ENCODE measurements around the gene OR2A12. TPM values are rescaled to one million over a fixed set of nuclear protein-coding genes. Genes with fewer than 3 reads are reported as not detected.

Gene OR2A12
- polyA plus RNA-seq, 1 of the 3 experiments (the other 2 are of a cell fraction), result not detected

DNA sequence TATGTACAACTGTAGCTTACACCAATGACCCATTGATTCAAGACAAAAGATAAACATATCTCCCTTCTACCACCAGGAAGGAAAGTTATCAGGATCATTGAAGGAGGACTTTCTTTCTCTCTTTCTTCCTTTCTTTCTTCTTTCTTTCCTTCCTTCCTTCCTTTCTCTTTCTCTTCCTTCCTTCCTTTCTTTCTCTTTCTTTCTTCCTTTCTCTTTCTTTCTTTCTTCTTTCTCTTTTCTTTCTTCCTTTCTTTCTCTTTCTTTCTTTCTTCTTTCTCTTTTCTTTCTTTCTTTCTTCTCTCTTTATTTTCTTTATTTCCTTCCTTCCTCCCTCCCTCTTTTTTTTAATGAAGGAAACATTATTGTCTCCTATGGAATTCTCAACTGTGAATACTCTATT is 12.7 kb downstream of the OR2A12 start:
- DNase-seq, result no peak
- TF ChIP-seq RCOR1 (IDR thresholded peaks at IDR 0.05; ENCODE audit: low read length) (no peak), MEF2A (IDR thresholded peaks at IDR 0.05; ENCODE audit: borderline replicate concordance, low read depth) (no peak), EZH2phosphoT487 (IDR thresholded peaks at IDR 0.05; ENCODE audit: borderline replicate concordance, low read depth) (no peak), TCF12 (IDR thresholded peaks at IDR 0.05) (no peak), SMC3 (IDR thresholded peaks at IDR 0.05; ENCODE audit: low read depth, low read length) (no peak), TAF1 (IDR thresholded peaks at IDR 0.05; ENCODE audit: borderline replicate concordance, low read depth, low read length) (no peak), YY1 (IDR thresholded peaks at IDR 0.05; ENCODE audit: low read depth) (no peak), ELF1 (IDR thresholded peaks at IDR 0.05) (no peak), NFIC (IDR thresholded peaks at IDR 0.05; ENCODE audit: borderline replicate concordance) (no peak), REST (IDR thresholded peaks at IDR 0.05; ENCODE audit: low read depth, low read length) (no peak), CHD2 (IDR thresholded peaks at IDR 0.05; ENCODE audit: low read length, partially characterized antibody) (no peak), FOSL2 (IDR thresholded peaks at IDR 0.05; ENCODE audit: borderline replicate concordance, low read depth) (no peak), MXI1 (IDR thresholded peaks at IDR 0.05; ENCODE audit: low read depth, low read length) (no peak), USF2 (IDR thresholded peaks at IDR 0.05; ENCODE audit: borderline replicate concordance, low read depth, low read length) (no peak)
- TF ChIP-seq, protein P1, sequence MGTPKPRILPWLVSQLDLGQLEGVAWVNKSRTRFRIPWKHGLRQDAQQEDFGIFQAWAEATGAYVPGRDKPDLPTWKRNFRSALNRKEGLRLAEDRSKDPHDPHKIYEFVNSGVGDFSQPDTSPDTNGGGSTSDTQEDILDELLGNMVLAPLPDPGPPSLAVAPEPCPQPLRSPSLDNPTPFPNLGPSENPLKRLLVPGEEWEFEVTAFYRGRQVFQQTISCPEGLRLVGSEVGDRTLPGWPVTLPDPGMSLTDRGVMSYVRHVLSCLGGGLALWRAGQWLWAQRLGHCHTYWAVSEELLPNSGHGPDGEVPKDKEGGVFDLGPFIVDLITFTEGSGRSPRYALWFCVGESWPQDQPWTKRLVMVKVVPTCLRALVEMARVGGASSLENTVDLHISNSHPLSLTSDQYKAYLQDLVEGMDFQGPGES (IDR thresholded peaks at IDR 0.05; ENCODE audit: low read depth, low read length), result no peak
- TF ChIP-seq, protein P2, sequence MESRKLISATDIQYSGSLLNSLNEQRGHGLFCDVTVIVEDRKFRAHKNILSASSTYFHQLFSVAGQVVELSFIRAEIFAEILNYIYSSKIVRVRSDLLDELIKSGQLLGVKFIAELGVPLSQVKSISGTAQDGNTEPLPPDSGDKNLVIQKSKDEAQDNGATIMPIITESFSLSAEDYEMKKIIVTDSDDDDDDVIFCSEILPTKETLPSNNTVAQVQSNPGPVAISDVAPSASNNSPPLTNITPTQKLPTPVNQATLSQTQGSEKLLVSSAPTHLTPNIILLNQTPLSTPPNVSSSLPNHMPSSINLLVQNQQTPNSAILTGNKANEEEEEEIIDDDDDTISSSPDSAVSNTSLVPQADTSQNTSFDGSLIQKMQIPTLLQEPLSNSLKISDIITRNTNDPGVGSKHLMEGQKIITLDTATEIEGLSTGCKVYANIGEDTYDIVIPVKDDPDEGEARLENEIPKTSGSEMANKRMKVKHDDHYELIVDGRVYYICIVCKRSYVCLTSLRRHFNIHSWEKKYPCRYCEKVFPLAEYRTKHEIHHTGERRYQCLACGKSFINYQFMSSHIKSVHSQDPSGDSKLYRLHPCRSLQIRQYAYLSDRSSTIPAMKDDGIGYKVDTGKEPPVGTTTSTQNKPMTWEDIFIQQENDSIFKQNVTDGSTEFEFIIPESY (IDR thresholded peaks at IDR 0.05; ENCODE audit: borderline replicate concordance, low read depth), result no peak
- Histone ChIP-seq H3K9me2 (no peaks in the 10 kb centered on the region), H3K4me2 (no peak overlapping the region), H3K79me2 (ENCODE audit: insufficient read depth) (no peaks in the 10 kb centered on the region), H3K27me3 (ENCODE audit: insufficient read depth) (no peaks in the 10 kb centered on the region; the same call in 1 of the 2 replicates), H3K4me1 (ENCODE audit: control insufficient read depth in 1 of 2, insufficient read depth in 2 of 2, low read depth in 1 of 2, low read length in 1 of 2) (no peaks in the 10 kb centered on the region), H3K9ac (no peak overlapping the region), H3K36me3 (replicated peaks in 1 of 2; ENCODE audit: control insufficient read depth in 1 of 2, insufficient read depth in 2 of 2, low read length in 1 of 2) (no peaks in the 10 kb centered on the region), H3K9me3 (no peaks in the 10 kb centered on the region), H2AFZ (ENCODE audit: low read depth) (no peak overlapping the region), H3K4me3 (ENCODE audit: low read depth in 2 of 2, low read length in 1 of 2) (no peak overlapping the region), H3F3A (replicated peaks; ENCODE audit: insufficient read depth) (no peaks in the 10 kb centered on the region), H4K20me1 (ENCODE audit: insufficient read depth) (no peaks in the 10 kb centered on the region), H3K27ac (ENCODE audit: low read depth in 2 of 2, low read length in 1 of 2) (no peak overlapping the region)
- ChIA-PET POLR2A (no interaction called here), CTCF (no interaction called here)

All from SK-N-SH (cell line).